ENCODE results near the gene UNC13A.

DNA sequence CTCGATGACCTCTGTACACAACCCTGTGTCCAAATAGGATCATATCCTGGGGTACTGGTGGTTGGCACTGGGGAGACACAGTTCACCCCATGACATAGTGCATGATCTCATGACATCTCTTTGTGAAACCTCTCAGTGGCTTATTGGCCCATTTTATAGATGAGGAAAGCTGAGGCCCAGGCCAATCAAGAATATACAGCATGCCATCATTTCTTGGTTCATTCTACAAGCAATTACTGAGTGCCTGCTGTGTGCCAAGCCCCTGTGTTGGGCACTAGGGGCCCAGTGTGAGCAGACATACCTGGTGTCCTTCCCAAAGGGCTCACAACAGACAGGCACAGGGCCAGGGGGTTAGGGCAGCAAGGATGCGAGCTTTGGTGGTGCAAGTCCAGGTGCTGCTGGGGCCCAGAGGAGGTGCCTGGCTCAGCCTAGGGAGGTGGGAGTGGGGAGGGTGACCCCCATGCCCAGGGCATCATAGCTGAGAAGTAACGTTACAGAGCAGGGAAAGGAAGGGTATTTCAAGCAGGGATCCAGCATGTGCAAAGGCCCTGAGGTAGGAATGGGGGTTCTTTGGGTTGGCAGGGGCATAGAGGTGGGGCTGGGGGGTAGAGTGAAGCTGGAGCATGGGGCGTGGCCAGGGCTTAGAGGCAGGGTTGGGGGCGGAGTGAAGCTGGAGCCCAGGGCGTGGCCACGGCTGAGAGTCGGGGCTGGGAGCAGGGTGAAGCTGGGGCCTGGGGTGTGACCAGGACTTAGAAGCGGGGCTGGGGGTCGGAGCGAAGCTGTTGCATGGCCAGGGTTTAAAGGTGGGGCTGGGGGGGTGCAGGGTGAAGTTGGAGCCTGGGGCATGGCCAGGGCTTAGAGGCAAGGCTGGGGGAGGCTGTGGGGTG lies 112.0 kb downstream of the UNC13A start:
- TF ChIP-seq, protein P1, sequence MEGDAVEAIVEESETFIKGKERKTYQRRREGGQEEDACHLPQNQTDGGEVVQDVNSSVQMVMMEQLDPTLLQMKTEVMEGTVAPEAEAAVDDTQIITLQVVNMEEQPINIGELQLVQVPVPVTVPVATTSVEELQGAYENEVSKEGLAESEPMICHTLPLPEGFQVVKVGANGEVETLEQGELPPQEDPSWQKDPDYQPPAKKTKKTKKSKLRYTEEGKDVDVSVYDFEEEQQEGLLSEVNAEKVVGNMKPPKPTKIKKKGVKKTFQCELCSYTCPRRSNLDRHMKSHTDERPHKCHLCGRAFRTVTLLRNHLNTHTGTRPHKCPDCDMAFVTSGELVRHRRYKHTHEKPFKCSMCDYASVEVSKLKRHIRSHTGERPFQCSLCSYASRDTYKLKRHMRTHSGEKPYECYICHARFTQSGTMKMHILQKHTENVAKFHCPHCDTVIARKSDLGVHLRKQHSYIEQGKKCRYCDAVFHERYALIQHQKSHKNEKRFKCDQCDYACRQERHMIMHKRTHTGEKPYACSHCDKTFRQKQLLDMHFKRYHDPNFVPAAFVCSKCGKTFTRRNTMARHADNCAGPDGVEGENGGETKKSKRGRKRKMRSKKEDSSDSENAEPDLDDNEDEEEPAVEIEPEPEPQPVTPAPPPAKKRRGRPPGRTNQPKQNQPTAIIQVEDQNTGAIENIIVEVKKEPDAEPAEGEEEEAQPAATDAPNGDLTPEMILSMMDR (IDR thresholded peaks at IDR 0.05) = no peak
- no peak for TF ChIP-seq POLR2A (IDR thresholded peaks at IDR 0.05)

All from heart left ventricle (tissue), 13 donors.